RWPE1 (cell line): ENCODE data around the gene TRIML2.

Source experiments
- CTCF ChIA-PET: fragments of 350-600 bp; sonication (Branson Sonifier 250); formaldehyde crosslinking; extraction: SDS; loops from one replicate; lab custom pipeline; 2021; lab: Yijun Ruan, JAX
- POLR2A ChIA-PET: fragments of 400-600 bp; formaldehyde crosslinking; extraction: SDS; loops from one replicate; lab custom pipeline; 2020; ENCODE audit warnings: antibody characterized with exemption; ENCODE audit not compliant: low non-redundant PET; lab: Yijun Ruan, JAX
- DNase-seq: peaks from one replicate; pipeline ENCODE4 v3.0.0; 2012; ENCODE audit warnings: low spot score
- H3K27ac ChIP-seq: fragments of 450-650 bp; 2 replicates; pipeline ENCODE4 v1.5.1; 2017
- TF ChIP-seq, protein P1 (sequence below): fragments of 450-650 bp; conservative IDR thresholded peaks from 2 replicates; pipeline ENCODE4 v1.5.1; 2017; ENCODE audit warnings: low read depth, mild to moderate bottlenecking

Gene TRIML2

DNA sequence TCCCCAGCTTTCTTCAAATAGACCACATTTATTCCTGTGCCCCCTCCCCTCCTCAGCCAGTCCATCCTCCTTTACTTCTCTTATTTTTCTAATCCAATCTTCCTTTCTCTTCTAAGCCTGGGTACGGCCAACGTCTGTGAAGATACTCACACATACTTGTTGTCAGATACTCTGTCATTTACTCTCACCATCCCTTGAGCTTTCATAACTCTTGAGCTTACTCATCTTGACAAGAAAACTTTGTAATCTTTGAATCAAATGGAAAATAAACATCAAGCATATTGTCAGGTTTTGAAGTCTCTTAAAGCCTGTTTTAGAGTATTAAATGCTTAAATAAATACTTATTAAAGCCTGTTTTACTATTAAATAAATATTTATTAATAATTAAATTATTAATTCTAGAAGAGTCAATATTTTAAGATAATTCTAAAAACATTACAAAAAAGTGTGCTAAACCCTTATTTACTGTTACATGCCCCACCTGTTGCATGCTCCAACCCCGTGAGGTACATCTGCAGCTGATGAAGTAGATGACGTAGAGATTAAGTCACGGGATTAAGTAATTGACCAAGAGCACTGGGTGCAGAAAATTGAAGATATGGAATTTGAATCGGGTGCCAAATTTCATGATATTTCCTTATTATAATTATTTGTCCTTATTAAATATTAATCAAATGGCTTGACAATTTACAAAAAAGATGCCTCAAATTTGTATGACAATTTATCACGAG is 1.5 kb upstream of the TRIML2 start:
- ChIA-PET POLR2A (no interaction called here), CTCF (no interaction called here)
- no peak for DNase-seq
- peak overlapping the region; percentile 46 for H3K27ac ChIP-seq
- TF ChIP-seq, protein P1, sequence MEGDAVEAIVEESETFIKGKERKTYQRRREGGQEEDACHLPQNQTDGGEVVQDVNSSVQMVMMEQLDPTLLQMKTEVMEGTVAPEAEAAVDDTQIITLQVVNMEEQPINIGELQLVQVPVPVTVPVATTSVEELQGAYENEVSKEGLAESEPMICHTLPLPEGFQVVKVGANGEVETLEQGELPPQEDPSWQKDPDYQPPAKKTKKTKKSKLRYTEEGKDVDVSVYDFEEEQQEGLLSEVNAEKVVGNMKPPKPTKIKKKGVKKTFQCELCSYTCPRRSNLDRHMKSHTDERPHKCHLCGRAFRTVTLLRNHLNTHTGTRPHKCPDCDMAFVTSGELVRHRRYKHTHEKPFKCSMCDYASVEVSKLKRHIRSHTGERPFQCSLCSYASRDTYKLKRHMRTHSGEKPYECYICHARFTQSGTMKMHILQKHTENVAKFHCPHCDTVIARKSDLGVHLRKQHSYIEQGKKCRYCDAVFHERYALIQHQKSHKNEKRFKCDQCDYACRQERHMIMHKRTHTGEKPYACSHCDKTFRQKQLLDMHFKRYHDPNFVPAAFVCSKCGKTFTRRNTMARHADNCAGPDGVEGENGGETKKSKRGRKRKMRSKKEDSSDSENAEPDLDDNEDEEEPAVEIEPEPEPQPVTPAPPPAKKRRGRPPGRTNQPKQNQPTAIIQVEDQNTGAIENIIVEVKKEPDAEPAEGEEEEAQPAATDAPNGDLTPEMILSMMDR = no peak

DNA sequence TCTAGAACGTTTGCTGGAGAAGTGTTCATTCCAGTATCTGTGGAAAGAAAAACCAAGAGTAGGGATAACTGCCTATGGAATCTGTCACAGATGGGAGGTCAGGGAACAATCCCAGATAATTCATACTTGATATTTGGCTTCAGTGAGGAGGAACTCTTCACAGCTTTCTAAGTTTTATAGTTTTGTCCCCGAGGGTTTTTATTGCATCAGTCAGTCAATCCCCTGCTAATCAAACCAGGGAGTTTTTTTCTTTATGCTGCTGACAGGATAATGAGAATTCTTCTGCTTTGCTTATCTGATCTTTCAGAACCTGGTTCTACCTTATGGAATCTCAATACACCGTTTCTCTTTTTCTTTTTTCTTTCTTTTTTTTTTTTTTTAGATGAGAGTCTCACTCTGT is 633 bp upstream of the TRIML2 start:
- TF ChIP-seq, protein P1 = no peak
- peak overlapping the region; percentile 46 for H3K27ac ChIP-seq
- POLR2A ChIA-PET = no interaction called here
- CTCF ChIA-PET = interaction anchor here (0.9 kb wide), 1 partner anchor 18 kb away, joined by 3 read pairs; no protein-coding TSS in a partner anchor
- no peak for DNase-seq

- DNase-seq = peak; percentile 66
- H3K27ac ChIP-seq = no peak overlapping the region
- TF ChIP-seq, protein P1 = no peak
- POLR2A ChIA-PET = no interaction called here
- CTCF ChIA-PET = no interaction called here
Observed at GRCh38 chr4:188107931-188108843, 1.2 kb downstream of the TRIML2 start.

- ChIA-PET POLR2A (no interaction called here), CTCF (no interaction called here)
- no peak for DNase-seq
- TF ChIP-seq, protein P1 = no peak
- H3K27ac ChIP-seq = peak overlapping the region; percentile 56
Observed at GRCh38 chr4:188106454-188106853, 2.9 kb downstream of the TRIML2 start.

GRCh38 chr4:188092824-188093223 is 16.6 kb downstream of the TRIML2 start:
- no peak overlapping the region for H3K27ac ChIP-seq
- TF ChIP-seq, protein P1 = no peak
- POLR2A ChIA-PET = no interaction called here
- DNase-seq = peak; percentile 26
- CTCF ChIA-PET = no interaction called here

- H3K27ac ChIP-seq = no peak overlapping the region
- ChIA-PET POLR2A (no interaction called here), CTCF (interaction anchor here (0.6 to 0.7 kb wide), 2 partner anchors 418 to 1931 kb away, joined by 3 to 4 read pairs; no protein-coding TSS in a partner anchor)
- DNase-seq = no peak
- TF ChIP-seq, protein P1 = no peak
Observed at GRCh38 chr4:188086858-188087257, 22.5 kb downstream of the TRIML2 start.
